ENCODE results near the gene PTPN7. TPM values are rescaled to one million over a fixed set of nuclear protein-coding genes. Genes with fewer than 3 reads are reported as not detected.
A peak's percentile ranks its signal among the peaks of the same experiment; 100 is the strongest.

Gene PTPN7
- total and polyA plus RNA-seq, 2 experiments from 2014 or later: 0.41 TPM; not detected in 1

DNA sequence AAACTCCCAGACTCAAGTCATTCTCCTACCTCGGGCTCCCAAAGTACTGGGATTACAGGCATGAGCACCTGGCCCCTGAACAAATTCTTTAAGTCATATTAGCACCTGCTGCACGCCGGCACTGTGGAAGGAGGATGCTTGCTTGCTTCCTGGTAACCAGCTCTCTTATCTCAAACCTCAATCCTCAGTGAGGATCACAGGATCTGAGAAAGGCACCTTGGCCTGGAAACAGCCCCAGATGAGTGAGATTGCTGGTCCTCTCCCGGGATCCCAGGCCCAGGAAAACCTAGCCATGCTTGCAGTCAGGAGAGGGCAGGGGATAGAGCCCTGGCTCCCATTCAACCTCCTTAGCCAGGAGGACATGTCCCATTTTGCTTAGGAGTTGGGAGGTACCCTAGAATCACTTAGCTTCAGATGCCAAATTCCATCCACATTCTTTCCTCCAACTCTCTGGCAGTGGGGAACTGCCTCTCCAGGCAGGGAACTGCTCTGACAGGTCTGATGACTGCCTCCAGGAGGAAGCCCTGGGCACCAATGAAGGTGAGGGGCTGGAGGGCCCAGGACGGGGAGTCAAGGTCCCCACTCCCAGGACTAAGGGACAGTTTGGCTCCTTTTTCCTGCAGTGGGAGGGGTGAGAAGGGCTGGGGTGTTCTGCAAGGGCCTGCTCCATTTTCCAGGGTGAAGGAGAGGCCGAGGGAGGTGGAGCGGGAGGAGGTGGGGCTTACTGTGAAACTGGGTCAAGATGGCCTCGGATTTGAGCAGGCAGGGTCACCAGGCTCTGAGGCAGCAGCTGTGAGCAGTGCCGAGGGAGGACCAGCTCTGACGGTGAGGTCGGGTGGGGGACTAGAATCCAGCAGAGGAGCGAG is 28.2 kb downstream of the PTPN7 start:
- Histone ChIP-seq H4K20me1 (ENCODE audit: insufficient read depth, poor library complexity, severe bottlenecking) (peaks cover 4% of the 10 kb centered on the region), H3K36me3 (replicated peaks; ENCODE audit: insufficient read depth, low read depth) (no peaks in the 10 kb centered on the region), H3K79me2 (peaks cover 5% of the 10 kb centered on the region), H3K9me3 (ENCODE audit: low read depth) (no peaks in the 10 kb centered on the region), H3K27me3 (no peaks in the 10 kb centered on the region), H2AFZ (no peak overlapping the region), H3K4me2 (no peak overlapping the region), H3K4me3 (no peak overlapping the region), H3K9me2 (replicated peaks; ENCODE audit: insufficient read depth) (no peaks in the 10 kb centered on the region), H3K27ac (peak overlapping the region; percentile 46), H3K4me1 (ENCODE audit: insufficient read depth) (no peaks in the 10 kb centered on the region)
- no peak for DNase-seq (ENCODE audit: low spot score)
- TF ChIP-seq EZH2 (IDR thresholded peaks at IDR 0.05; ENCODE audit: borderline replicate concordance) (no peak), EZH2phosphoT487 (IDR thresholded peaks at IDR 0.05; ENCODE audit: low read depth, severe bottlenecking, unreplicated experiment) (no peak)
- TF ChIP-seq, protein P1, sequence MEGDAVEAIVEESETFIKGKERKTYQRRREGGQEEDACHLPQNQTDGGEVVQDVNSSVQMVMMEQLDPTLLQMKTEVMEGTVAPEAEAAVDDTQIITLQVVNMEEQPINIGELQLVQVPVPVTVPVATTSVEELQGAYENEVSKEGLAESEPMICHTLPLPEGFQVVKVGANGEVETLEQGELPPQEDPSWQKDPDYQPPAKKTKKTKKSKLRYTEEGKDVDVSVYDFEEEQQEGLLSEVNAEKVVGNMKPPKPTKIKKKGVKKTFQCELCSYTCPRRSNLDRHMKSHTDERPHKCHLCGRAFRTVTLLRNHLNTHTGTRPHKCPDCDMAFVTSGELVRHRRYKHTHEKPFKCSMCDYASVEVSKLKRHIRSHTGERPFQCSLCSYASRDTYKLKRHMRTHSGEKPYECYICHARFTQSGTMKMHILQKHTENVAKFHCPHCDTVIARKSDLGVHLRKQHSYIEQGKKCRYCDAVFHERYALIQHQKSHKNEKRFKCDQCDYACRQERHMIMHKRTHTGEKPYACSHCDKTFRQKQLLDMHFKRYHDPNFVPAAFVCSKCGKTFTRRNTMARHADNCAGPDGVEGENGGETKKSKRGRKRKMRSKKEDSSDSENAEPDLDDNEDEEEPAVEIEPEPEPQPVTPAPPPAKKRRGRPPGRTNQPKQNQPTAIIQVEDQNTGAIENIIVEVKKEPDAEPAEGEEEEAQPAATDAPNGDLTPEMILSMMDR (IDR thresholded peaks at IDR 0.05; ENCODE audit: poor library complexity): no peak
- 75% methylated on average over 10 of the region's 12 CpGs for WGBS (ENCODE audit: low lambda C conversion rate, missing lambda C conversion rate)

DNA sequence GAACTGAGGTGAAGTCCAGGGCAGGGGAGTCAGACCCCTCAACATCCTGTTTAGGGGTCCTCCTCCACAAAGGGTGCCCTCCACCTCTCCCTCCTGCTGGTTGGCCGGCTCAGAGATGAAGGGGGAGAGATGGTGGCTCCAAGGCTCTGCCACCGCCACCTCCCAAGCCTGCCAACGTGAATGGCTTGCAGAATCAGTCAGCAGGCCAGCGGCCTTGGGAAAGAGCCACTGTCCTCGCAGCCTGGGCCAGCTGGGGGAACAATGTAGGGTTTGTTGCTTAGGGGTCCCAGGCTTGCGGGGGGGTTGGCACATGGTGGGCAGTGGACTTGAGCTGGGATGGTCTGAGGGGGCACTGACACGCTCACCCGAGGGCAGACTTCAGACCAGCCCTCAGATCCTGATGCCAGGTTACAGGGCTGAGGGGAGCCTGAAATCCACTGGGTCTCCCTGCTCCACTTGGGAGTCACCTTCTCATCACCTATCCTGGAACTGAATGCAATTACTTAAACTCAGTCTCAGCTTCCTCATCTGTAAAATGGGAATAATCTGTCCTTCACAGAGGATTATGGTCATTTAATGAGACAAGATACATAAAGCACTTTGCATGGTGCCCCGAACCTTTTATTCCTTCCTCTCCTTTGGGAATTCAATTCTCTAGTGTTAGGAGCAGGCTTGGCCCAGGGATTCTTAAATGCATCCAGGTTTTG is 29.4 kb downstream of the PTPN7 start:
- Histone ChIP-seq H3K36me3 (replicated peaks; ENCODE audit: insufficient read depth, low read depth) (no peaks in the 10 kb centered on the region), H3K4me1 (ENCODE audit: insufficient read depth) (no peaks in the 10 kb centered on the region), H3K9me2 (replicated peaks; ENCODE audit: insufficient read depth) (no peaks in the 10 kb centered on the region), H3K27me3 (no peaks in the 10 kb centered on the region), H4K20me1 (ENCODE audit: insufficient read depth, poor library complexity, severe bottlenecking) (no peaks in the 10 kb centered on the region), H3K27ac (no peak overlapping the region), H3K79me2 (peaks cover 5% of the 10 kb centered on the region), H2AFZ (no peak overlapping the region), H3K4me2 (no peak overlapping the region), H3K4me3 (no peak overlapping the region), H3K9me3 (ENCODE audit: low read depth) (no peaks in the 10 kb centered on the region)
- no peak for DNase-seq (ENCODE audit: low spot score)
- TF ChIP-seq EZH2 (IDR thresholded peaks at IDR 0.05; ENCODE audit: borderline replicate concordance) (no peak), EZH2phosphoT487 (IDR thresholded peaks at IDR 0.05; ENCODE audit: low read depth, severe bottlenecking, unreplicated experiment) (no peak)
- TF ChIP-seq, protein P1 (IDR thresholded peaks at IDR 0.05; ENCODE audit: poor library complexity): no peak
- WGBS (ENCODE audit: low lambda C conversion rate, missing lambda C conversion rate): 85% methylated on average over 9 of the region's 9 CpGs

DNA sequence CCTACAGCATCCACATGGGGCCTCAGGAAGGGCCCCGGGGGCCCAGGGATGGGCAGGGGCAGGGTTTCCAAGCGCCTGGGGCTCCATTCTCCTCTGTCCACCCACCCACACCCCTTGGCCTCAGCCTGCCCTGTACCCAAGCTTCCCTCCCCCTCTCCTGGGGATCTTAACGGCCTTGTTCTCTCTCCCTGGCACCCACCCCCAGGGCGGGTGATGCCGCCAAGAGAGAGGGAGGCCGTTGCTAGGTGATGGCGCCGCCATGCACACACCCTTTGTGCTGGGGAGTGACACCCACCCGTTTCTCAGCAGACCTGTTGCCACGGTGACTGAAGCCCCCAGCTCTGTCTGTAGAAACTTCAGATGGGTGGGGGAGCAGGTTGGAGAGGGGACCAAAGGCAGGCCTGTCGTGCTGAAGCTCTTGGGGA is 30.1 kb downstream of the PTPN7 start:
- no peaks in the 10 kb centered on the region for H3K9me3 ChIP-seq (ENCODE audit: low read depth)
- no peak overlapping the region for H3K4me3 ChIP-seq
- DNase-seq (ENCODE audit: low spot score): no peak
- WGBS (ENCODE audit: low lambda C conversion rate, missing lambda C conversion rate): 69% methylated on average over 11 of the region's 11 CpGs
- H2AFZ ChIP-seq: no peak overlapping the region
- H3K27me3 ChIP-seq: no peaks in the 10 kb centered on the region
- no peak overlapping the region for H3K27ac ChIP-seq
- H3K79me2 ChIP-seq: peaks cover 5% of the 10 kb centered on the region
- no peaks in the 10 kb centered on the region for H4K20me1 ChIP-seq (ENCODE audit: insufficient read depth, poor library complexity, severe bottlenecking)
- H3K4me2 ChIP-seq: no peak overlapping the region
- no peak for TF ChIP-seq EZH2phosphoT487 (IDR thresholded peaks at IDR 0.05; ENCODE audit: low read depth, severe bottlenecking, unreplicated experiment)
- H3K4me1 ChIP-seq (ENCODE audit: insufficient read depth): no peaks in the 10 kb centered on the region
- no peaks in the 10 kb centered on the region for H3K36me3 ChIP-seq (replicated peaks; ENCODE audit: insufficient read depth, low read depth)
- H3K9me2 ChIP-seq (replicated peaks; ENCODE audit: insufficient read depth): no peaks in the 10 kb centered on the region
